Measurements from ENCODE around the gene USE1.

Gene USE1

DNA sequence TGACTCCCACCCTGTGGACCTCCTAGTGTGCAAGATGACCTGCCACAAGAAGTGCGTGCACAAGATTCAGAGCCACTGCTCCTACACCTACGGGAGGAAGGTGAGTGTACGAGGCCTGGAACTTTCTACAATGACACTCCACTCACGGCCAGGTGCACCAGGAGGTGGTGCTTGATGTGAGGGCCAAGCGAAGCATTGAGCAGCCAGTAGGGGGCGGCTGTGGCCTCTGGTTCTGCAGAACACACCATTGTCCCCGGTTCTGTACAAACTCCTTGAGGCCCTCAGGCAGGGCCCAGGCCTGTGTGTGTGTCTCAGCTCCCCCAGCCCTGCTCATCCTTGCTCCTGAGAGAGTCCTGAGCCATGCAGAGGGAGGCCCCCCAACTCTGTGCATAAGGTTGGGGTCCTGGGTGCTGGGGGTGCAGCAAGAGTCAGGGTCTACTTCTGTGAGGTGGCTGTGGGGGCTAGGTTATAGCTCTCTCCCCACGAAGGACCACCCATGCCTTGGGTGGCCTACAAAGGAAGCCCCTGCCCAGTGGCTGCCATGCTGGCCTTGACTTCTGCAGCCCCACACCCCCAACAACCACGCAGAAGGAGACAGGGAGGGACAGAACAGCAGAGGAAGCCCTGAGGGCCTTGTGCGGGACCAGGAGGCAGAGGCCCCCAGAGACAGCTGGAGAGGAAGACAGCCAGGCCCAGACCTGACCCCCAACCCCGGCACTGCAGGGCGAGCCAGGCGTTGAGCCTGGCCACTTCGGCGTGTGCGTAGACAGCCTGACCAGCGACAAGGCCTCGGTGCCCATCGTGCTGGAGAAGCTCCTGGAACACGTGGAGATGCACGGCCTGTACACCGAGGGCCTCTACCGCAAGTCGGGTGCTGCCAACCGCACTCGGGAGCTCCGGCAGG lies 9.7 kb upstream of the USE1 start:
- in situ Hi-C loops (cut with MboI; ENCODE audit: low sequenced_read_pairs), result no loop called here

DNA sequence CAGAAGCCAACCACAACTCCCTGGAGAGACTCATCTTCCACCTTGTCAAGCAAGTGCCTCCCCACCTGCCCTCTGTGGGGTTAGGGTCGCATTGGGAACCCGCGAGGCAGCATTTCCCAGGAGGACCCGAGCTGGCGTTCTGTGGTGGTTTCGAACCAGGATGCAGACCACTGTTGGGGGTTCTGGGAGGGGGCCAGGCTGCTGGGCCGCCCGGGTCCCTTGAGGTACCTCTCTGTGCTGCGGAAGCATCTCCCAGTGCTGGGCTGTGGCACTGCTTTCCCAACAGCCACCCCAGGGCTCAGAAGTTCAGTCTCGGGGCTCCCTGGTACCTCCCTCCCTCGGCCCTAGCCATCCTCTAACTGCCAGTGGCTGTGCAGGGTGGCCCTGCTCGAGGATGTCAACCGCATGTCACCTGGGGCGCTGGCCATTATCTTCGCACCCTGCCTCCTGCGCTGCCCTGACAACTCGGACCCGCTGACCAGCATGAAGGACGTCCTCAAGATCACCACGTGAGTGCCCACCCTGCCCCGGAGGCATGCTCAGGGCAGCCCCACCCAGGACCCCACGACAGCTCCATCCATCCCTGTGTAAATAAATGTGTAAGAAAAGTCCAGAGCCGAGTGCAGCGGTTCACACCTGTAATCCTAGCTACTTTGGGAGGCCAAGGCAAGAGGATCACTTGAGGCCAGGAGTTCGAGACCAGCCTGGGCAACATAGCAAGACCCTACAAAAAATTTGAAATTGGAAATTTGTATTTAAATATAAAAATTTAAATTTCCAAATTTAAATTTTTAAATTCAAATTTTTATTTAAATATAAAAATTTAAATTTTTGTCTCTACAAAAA lies 8.2 kb upstream of the USE1 start:
- in situ Hi-C loops (cut with MboI; ENCODE audit: low sequenced_read_pairs), result no loop called here

DNA sequence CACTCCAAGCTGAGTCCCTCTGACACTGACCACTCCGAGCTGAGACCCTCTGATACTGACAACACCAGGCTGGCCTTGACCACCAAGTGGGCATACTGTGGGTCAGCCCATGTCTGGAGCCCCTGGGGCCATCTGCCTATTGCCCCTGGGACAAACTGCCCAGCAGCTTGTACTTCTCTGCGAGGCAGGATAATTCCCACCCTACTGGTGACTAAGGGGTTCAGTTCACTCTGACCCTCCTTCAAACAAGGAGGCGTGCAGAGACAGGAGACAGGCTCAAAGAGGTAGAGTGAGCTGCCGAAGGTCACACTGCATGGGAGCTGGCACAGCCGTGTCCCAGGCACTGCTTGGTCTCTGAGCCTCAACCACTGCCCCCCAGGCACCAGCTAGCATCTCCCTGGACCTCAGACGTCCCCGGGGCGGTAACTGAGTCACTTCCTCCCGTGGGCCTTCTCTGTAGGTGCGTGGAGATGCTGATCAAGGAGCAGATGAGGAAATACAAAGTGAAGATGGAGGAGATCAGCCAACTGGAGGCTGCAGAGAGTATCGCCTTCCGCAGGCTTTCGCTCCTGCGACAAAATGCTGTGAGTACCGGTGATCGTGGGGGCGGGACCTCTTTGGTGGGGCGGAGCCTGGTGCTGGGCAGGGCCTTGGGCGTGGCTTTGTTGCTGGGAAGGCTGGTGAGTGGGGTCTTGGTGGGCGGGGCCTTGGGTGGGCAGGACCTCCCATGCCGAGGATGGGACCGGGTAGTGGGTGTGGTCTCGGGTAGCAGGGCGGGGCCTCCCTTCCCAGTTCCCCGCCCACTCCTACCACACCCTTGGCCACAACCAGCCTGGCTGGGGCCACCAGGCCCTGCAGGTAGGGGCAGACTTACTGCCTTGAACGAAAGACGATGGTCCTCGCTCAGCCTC lies 5.8 kb upstream of the USE1 start:
- in situ Hi-C loops (cut with MboI; ENCODE audit: low sequenced_read_pairs), result no loop called here

DNA sequence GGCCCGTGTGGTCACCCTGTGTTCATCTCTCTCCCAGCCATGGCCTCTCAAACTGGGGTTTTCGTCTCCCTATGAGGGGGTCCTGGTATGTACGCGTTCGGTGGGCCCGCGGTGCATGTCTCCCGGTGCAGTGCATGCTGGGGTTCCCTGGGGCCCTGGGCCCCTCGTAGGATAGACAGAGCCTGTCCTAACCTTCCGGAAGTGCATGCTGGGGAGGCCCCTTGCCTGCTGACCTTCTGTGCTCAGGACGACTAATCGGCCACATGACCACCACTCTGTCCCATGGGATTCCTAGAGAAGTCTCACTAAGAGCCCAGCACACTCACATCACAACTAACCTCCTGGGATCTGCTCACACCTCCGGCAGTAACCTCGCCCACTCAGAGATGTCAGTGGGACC lies 4.9 kb upstream of the USE1 start:
- in situ Hi-C loops (cut with MboI; ENCODE audit: low sequenced_read_pairs), result no loop called here

DNA sequence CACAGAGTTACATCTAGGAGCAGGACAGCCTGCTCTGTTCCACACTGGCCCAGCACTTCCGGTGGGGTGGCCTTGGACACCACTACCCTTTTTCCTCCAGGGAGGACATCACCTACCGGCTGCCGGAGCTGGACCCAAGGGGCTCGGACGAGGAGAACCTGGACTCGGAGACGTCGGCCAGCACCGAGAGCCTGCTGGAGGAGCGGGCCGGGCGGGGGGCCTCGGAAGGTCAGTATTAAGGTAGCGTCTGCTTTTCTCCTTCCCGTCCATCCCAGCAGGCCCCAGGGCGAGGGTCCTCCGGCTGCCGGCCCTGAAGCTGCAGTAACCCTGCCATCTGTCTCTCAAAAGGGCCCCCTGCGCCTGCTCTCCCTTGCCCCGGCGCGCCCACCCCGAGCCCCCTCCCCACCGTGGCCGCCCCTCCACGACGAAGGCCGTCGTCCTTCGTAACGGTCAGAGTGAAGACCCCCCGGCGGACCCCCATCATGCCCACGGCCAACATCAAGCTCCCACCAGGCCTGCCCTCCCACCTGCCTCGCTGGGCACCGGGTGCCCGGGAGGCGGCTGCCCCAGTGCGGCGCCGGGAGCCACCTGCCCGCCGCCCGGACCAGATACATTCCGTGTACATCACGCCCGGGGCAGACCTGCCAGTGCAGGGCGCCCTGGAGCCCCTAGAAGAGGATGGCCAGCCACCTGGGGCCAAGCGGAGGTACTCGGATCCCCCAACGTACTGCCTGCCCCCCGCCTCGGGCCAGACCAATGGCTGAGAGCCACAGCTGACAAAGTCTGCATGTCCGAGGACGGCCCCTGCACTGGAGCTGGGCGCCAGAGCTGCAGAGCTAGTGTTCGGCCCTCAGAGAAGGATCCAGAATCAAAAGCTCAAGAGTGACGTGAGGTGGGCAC lies 3.4 kb upstream of the USE1 start:
- in situ Hi-C loops (cut with MboI; ENCODE audit: low sequenced_read_pairs), result no loop called here

DNA sequence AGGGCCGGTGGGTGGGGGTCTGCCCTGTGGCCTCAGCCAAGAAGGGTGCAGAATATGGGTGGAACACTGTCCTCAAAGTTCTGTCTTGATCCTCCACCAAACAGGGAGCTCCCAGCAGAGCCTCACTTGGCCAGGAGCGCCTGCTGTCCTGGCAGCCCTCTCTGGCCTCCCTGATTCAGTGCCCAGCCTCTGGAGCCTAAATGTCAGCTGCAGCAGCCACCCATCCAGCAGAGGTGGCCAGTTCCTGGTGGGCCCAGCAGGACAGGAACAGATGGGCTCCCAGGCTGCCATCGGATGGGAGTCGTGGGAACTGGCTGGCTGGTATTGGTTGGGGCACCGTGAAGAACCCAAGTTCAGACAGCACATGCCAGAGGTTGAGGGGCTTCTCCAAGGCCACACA lies 1.8 kb upstream of the USE1 start:
- in situ Hi-C loops (cut with MboI; ENCODE audit: low sequenced_read_pairs), result no loop called here

DNA sequence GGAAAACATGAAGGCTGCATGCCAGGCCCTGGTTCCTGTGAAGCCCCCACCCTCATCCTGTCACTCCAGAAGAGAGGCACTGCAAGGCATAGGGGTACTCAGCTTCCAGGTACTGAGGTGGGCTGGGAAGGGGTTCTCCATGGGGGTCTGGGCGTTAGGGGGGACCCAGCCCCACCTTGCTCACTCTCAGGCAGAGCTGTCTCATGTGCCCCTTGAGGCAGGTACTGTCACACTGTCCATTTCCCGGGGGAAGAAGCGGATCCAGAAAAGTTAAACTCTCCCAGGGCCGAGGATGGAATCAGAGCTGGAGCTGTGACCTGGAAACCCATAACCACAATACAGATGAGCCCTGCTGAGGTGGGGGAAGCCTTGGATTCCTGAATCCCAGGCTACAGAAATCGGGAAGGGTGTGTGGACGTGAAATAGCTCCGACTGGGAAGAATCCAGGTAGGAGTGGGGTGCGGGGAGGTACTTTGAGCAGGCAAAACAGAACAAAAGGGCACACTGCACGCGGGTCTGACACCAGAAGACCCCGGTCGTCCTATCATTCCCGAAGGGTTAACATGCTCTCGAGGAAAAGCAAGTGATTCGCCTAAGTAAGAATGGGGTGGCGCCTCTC lies 540 bp upstream of the USE1 start:
- in situ Hi-C loops (cut with MboI; ENCODE audit: low sequenced_read_pairs), result no loop called here

DNA sequence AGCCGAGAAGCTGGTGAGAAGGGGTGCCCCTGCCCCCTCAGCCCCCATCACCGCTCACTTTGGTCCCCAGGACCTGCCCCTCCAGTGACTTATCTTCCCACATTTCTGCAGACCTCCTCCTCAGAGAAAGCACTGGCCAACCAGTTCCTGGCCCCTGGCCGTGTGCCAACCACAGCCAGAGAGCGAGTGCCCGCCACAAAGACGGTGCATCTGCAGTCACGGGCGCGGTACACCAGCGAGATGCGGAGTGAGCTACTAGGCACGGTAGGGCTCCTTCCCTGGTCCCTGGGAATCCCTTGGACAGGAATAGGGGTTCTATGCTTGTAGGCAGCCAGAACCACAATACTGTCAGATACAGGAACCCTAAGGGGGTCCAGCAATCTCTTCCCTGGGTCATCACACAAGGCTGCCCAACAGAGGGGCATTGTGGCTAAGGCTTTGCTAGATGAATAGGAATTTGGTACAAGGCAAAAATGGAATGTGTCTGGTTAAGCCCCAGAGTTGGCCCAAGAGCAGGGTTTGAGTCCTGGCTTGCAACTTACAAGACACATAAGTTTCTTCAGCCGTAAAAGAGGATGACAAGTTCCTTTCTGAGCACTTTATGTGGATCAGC lies 1.0 kb downstream of the USE1 start:
- in situ Hi-C loops (cut with MboI; ENCODE audit: low sequenced_read_pairs), result no loop called here

DNA sequence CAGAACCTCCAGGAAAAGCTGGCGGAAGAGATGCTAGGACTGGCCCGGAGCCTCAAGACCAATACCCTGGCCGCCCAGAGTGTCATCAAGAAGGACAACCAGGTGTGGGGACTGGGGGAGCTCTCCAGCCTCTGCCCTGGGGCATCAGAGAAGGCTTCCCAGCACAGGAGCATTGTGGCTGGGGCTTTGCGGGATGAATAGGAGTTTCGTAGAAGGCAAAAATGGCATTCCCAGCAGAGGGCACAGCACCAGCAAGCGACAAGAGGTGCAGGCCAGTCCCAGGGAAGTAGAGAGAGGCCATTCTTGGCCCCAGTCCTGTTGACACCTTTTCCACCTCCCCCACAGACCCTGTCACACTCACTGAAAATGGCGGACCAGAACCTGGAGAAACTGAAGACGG lies 4.1 kb downstream of the USE1 start:
- in situ Hi-C loops (cut with MboI; ENCODE audit: low sequenced_read_pairs), result no loop called here

DNA sequence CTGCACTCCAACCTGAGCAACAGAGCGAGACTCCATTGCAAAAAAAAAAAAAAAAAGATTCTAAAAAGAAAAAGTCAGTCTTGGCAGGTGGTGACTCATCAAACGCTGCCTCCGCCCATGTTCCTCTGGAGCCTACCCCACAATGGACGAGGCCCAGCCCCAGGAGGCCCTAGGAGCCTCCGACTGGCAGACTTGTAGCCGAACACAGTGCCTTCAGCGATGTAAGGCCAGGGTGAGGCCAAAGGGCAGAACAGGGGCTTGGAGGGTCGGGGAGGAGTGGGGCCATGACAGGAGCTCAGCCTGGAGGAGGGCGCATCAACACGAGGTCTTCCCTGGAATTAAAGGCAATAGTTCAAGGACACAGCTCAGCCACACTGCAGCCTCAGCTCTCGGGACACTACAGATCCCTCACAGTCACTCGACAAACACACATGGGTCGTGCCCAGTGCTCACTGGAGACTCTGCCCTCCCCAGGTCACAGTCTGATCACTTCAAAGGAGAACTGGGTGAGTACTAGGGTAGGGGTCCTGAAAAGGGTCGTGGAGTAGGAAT lies 5.1 kb downstream of the USE1 start:
- in situ Hi-C loops (cut with MboI; ENCODE audit: low sequenced_read_pairs), result no loop called here

DNA sequence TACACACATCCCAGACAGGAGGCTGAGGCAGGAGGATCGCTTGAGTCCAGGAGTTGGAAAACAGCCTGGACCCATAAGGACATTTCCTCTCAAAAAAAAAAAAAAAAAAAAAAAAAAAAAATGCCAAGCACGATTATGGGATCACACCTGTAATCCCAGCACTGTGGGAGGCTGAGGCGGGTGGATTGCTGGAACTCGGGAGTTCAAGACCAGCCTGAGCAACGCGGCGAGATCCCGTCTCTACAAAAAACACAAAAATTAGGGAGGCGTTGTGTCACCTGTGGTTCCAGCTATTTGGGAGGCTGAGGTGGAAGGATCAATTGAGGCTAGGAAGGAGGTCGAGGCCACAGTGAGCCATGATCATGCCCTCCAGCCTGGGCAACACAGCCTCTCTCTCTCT lies 9.9 kb downstream of the USE1 start:
- in situ Hi-C loops (cut with MboI; ENCODE audit: low sequenced_read_pairs), result no loop called here

DNA sequence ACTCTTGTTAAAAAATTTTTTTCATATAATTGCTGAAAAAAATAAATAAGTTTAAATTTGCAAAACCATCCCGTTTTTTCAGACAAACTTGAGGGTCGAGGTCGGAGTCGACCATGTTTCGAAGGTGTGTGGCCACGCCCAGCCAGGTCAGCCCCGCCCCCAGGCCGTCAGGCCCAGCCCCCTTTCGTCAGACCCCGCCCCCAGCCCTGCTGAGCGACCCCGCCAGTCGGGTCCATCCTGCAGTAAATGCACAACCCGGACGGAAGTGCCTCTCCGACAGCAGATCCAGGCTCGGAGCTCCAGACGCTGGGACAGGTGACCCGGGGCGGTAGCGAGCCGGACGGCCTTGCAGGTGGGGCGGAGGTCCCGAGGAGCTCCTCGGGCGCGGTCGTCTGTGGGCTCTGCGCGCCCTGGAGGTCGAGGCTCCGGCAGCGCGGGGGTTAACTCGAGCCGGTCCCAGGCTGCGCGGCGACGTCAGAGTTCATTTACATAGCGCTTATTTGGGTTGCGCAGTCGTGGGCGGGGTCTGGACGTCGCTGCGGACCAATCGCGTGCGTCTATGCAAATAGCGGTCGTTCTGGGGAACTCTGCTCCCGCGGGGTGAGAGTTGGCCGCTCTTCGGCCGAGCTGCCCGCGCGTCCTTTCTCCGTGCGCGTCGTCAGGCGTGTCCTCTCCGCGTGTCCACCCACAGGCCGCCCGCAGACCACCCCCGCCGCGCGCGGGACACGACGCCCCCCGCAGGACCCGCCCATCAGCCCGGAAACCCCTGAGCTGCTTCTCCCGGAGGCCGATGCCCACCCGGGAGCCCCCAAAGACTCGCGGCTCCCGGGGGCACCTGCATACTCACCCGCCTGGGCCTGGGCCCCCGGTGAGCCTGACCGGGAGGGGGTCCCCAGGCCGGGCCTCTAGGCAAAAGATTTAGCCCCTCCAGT lies 11.1 kb downstream of the USE1 start, which contains the start of gene OCEL1:
Gene OCEL1, plus strand, starts transcription at position 225 of the 932 bp plus-strand sequence. Its CDS starts 22 bp downstream, at position 247.
- in situ Hi-C loops (cut with MboI; ENCODE audit: low sequenced_read_pairs), result no loop called here

DNA sequence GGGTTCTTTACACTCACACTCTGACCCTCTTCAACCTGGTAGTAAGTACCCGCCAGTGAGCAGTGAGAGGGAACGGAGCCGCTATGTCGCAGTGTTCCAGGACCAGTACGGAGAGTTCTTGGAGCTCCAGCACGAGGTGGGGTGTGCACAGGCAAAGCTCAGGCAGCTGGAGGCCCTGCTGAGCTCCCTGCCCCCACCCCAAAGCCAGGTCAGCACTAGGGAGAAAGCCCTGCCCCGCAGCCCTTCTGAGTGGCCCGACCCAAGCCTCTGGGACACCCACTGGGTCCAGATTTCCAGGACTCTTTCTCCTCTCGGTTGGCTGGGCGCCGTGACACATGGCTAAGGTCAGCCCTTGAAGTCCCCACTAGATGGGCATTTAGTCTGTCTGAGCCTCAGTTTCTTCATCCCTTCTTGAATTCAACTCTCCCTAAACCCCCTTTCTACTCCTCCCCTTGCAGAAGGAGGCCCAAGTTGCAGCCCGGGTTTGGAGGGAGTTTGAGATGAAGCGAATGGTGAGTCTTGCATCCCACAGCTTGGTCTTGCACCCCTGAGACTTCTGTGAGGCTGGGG lies 12.7 kb downstream of the USE1 start:
- in situ Hi-C loops (cut with MboI; ENCODE audit: low sequenced_read_pairs), result no loop called here

DNA sequence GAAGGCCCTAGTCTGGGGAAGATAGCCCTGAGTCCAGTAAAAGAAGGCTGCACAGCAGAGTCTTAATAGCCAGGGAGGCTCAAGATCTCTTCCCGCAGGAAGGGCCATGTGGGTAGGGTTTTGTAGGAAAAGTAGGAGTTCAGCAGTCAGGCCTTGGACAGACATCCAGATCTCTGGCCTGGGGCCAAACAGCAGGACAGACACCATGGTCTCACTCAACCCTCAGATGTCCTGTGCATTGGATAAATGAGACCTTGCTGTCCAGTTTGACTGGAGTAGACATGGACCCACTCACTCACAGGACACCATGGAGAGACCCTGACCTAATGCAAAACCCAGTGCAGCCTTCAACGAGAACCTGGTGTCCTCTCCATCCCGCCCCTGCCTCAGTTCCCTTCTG lies 14.7 kb downstream of the USE1 start:
- in situ Hi-C loops (cut with MboI; ENCODE audit: low sequenced_read_pairs), result no loop called here

DNA sequence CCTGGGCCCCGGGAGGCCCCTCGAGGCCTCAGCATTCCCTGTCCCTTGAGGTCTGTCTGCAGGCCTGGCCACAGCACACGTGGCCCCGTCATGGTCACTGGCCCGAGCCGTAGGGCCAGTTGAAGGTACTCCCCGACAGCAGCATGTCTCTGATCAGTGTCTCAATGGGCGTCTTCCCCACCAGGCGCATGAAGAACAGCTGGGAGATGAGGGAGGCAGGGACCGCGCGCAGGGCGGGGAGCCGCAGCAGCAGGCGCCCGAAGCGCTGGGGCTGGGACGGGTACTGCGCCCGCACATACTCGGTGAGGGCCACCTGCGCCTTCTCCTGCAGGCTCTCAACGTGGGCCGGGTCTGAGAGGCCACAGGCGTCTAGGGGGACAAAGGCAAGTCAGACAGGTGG lies 17.1 kb downstream of the USE1 start:
- in situ Hi-C loops (cut with MboI; ENCODE audit: low sequenced_read_pairs), result no loop called here

DNA sequence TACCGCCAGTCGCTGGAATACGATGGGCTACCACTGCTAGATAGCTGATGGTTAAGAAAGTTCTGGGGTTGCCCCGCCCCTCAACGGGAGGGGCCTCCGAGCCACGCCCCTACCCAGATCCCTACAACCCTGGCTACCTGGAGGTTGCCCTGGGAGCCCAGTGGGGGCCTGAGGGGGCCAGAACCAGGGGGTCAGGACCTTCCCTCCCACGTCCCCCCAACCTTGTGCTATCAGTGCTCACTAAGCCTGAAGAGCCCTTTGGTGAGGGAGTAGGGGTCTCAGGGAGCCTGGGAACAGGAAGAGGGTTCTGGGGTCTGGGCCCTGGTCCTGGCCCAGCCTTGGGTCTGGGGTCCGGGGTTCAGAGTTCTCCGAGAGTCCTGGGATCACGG lies 19.7 kb downstream of the USE1 start:
- in situ Hi-C loops (cut with MboI; ENCODE audit: low sequenced_read_pairs), result no loop called here

DNA sequence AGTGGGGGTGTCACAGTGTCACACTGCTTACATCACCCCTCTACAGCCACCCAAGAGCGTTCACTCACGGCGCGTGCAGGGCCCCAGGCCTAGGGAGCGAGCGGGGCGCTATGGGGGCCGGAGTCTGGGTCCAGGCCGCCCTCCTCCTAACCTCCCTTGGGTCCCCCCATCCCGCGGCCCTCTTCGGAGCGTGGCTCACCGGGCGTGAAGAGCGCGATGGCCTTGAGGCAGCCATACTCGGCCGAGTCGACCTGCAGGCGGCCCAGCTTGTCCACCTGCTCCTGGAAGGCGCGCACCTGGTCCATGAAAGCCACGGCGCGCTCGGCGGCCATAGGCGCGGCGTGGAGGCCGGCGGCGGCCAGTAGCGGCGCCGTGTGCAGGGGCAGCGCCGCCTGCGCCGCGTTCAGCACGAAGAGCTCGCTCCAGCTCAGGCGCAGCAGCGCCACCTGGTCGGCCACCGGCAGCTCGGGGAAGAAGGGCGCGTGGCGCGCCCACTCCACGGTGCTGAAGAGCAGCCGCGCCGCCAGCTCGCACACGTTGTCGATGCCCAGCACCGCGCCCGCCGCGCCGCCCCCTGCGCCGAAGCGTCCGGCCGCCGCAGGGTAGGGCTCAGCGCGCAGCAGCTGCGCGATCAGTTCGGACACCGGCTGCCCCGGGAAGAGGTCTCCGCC lies 20.3 kb downstream of the USE1 start:
- in situ Hi-C loops (cut with MboI; ENCODE audit: low sequenced_read_pairs), result no loop called here
